ENCODE measurements around the gene FGF6.
"Not testable (repeated sequence)": the region's sequence is repeated elsewhere in the genome, so short reads cannot be mapped to it uniquely, and the experiment has no call there.

The FGF6 gene, protein sequence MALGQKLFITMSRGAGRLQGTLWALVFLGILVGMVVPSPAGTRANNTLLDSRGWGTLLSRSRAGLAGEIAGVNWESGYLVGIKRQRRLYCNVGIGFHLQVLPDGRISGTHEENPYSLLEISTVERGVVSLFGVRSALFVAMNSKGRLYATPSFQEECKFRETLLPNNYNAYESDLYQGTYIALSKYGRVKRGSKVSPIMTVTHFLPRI

GRCh38 chr12:4445156-4446101 lies at the start of gene FGF6:
Gene FGF6, minus strand, starts transcription at chr12:4445815. Its CDS starts 245 bp downstream, at chr12:4445570.
- no peak for DNase-seq

DNA sequence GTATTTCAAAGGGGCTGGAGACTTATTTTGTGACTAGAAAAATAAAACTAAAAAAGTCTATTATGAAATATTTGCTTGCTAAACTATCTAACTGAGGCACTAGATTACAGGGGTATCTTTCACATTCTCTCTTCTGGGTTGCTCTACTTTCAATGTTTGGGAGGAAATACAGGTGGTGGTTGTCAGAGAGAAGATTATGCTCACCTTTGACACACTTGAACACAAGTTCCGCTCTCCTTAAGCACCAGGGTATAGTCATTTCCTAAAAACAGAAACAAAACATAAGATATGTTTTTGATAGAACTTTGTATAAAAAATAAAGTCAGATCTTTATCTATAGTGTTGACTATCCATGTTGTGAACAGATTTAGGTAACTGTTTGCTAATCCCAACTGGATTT lies 45.4 kb upstream of the FGF6 start:
- DNase-seq, result no peak

- no peak for DNase-seq
These were observed 43.9 kb upstream of the FGF6 start for GRCh38 chr12:4489556-4489955.

DNA sequence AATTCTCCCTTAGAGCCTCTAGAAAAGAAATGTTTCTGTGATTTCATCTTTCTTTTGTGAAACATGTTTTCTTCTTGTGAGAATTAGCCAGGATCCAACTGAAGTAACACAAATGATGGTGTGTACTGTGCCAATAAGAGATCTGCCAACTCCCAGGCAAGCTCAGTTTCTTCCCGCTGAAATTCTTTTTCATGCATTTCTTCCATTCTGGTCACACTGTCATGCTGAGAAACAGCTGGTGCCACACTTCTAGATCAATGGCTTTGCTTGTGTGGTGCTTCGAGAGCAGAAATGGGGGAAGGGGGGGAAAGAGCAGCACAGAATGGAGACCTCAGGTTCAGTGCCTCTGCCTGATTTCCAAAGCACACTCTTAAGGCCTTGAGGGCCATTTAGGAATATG lies 41.4 kb upstream of the FGF6 start:
- DNase-seq, result no peak

DNA sequence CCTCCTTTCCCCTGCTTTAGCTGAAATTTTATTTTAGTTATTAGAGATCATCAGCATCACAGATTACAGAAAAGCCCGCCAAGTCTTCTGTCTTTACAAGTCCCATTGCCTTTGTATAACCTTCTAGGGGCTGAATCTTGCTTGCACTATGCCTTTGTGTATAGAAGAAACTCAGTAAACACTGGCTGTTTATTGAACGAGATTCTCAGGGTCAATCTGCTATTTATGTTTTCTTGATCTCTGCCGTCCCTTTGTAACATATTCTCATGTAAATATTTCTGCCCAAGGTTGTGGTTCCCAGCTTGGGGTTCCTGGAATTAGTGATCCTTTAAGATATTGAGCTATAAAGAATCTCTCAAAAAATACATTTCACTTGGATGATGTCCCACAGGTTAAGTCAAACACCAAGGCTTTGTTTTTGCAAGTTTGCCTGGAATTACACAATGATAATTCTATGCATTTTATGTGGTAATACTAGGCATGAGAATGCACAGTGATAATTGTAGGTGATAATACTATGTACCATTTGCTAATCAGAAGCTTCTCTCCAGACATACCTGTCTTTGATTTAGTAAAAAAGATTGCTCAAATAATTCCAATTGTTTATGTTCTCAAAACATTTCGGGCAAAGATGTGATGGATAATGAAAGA lies 40.6 kb upstream of the FGF6 start:
- no peak for DNase-seq

GRCh38 chr12:4483885-4484823 lies 38.5 kb upstream of the FGF6 start:
- no peak for DNase-seq

DNA sequence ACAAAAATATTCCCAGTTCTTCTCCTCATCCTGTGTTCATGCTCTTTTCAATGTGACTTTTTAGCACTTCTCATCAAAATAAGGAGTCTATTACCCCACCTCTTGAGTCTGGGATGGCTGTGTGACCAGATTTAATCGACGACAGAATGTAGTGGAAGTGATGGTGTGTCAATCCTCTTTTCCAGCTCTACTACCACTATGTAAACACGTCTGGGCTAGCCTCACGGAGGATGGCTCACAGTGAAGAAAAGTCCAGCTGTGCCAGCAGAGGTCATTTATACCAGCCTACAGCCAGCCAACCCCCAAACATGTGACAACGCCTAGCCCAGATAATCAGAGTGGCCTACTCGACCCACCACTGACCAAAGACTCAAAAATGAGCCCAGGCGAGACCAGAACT lies 37.3 kb upstream of the FGF6 start:
- DNase-seq, result no peak

DNA sequence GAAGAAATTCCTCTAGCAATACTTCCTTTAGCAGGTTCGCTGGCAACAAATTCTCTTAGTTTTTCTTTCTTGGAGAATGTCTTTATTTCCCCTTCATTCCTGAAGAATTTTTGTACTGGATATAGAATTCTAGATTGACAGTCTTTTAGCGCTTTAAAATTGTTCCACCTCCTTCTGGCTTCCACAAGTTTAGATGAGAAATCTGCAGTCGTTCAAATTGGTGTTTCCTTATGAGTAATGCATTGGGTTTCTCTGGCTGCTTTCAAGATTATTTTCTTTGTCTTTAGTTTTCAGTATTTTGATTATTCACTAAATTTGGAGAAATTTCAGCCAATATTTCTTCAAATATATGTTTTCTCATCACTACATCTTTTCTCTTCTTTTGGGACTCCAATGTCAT lies 33.3 kb upstream of the FGF6 start:
- no peak for DNase-seq

DNA sequence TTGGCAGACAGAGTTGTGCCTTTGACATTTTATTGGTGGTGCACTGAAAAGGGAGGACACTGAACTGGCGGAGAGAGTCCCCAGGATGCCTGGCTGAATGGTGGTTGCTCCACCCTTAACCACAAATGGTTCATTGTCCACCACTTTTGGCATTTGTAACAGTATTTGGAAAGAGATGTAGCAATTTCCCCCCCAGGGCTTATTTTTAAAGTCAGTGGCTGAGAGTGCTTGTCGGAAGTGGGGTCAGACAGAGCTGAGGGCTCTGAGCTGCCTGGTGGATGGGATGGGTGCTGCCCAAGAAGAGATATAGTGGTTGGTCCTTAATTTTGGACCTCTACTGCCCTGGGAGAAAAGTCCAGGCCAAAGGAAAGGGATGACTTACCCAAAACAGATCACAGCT lies 31.5 kb upstream of the FGF6 start:
- DNase-seq, result no peak

DNA sequence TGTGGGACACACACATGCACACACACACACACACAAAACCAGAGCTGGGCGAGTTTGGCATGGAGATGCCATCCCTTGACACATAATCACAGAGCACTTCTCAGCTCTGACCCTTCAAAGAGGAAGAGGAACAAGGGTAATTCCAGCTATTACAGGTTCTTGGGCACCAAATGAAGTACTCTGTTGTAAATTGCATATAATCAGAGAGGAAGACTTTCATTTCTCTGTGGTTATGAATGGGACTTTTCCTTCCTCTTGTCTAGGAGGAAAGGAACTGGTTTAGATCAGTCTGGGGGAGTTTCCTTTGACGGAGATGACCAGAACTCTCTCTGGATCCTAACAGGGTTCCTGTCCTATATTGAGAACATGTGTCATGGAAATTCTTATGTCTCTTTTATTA lies 26.4 kb upstream of the FGF6 start:
- DNase-seq, result no peak

- DNase-seq, result no peak
These were observed 25.6 kb upstream of the FGF6 start for GRCh38 chr12:4471256-4471655.

GRCh38 chr12:4468994-4469393 lies 23.4 kb upstream of the FGF6 start:
- DNase-seq, result no peak

DNA sequence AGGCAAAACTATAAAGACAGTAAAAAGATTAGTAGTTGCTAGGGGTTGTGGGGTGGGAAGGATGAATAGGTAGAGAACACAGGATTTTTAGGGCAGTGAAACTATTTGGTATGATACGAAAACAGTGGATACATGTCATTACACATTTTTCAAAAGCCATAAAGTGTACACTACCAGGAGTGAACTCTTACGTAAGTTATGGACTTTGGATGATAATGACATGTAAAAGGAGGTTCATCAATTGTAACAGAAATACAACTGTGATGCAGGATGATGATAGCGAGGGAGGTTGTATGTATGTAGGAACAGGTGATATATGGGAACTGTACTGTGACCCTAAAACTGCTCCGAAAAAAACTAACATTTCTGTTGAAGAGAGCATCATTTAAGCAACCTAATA lies 15.1 kb upstream of the FGF6 start:
- DNase-seq, result no peak

DNA sequence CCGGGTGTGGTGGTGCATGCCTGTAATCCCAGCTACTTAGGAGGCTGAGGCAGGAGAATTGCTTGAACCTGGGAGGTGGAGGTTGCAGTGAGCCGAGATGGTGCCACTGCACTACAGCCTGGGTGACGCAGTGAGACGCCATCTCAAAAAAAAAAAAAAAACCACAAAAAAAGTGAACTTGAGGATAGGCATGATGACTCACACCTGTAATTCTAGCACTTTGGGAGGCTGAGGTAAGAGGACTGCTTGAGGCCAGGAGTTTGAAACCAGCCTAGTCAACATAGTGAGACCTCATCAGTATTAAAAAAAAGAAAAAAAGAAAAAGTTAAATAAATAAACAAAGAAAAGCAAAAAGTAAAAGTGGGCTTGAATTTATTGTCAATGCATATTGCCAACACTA lies 10.2 kb upstream of the FGF6 start:
- not testable (repeated sequence) for DNase-seq

DNA sequence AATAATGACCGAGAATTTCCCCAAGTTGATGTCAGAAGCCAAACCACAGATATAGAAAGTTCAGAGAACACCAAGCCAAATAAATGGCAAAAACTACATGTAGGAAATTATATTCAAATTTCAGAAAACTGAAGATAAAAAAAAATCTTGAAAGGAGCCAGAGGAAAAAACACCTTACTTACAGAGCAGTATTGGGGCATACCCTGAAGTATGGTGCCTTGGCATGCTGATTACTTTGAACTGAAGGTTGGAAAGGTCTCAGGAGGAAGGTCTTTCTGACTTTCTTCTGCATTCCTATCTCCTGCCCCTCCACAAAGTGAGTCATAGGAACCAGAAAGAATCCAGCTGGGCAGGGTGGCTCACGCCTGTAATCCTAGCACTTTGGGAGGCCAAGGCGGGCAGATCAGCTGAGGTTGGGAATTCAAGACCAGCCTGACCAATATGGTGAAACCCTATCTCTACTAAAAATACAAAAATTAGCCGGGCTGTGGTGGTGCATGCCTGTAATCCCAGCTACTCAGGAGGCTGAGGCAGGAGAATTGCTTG lies 8.8 kb upstream of the FGF6 start:
- no peak for DNase-seq

DNA sequence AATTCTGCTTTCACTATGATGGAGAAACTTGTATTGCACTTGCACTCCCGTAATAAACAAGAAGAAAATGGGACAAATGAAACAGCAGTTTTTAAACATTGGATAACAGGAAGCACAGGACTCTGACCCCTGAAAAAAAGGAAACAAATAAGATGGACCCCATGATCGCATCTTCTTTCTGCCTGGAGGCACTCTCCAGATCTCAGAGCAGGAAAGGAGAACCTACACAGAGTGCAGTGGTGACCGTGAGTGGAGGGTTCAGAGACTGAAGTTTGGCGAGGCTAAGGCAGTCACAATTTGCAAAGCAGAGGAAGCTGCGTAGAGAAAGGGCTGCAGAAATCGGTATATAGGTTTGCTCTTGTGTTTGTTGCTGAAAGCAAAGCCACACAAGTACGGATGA lies 6.1 kb upstream of the FGF6 start:
- DNase-seq, result no peak

DNA sequence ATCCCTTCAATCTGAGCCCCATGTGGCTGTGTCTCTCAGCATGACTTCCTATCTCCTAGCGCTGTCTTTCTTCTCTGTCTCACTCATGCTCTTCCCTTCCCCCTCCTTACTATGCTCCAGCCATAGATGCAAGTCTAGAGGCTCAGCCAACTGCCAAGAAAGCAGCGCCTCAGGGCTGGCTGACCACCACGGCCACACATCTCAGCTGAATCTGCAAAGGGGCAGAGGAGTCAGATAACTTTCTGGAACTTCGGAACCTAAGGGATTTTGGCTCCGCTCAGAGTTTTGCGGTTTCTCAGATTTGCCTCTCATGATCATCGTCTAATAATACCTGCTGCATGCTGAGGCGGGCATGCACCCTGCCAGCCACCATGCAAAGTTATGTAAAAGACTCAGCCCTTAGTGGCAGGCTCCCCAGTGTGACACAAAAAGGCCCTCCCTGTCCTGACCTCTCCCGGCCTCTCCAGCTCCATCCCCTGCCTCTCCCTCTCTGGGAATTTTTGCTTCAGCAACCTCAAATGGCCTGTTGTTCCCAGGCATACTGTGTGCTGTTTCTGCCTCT lies 5.0 kb upstream of the FGF6 start:
- no peak for DNase-seq

GRCh38 chr12:4449851-4450221 lies 4.2 kb upstream of the FGF6 start:
- DNase-seq, result no peak

GRCh38 chr12:4448943-4449850 lies 3.6 kb upstream of the FGF6 start:
- DNase-seq, result no peak

- no peak for DNase-seq
These were observed 2.8 kb upstream of the FGF6 start for GRCh38 chr12:4448371-4448940.

DNA sequence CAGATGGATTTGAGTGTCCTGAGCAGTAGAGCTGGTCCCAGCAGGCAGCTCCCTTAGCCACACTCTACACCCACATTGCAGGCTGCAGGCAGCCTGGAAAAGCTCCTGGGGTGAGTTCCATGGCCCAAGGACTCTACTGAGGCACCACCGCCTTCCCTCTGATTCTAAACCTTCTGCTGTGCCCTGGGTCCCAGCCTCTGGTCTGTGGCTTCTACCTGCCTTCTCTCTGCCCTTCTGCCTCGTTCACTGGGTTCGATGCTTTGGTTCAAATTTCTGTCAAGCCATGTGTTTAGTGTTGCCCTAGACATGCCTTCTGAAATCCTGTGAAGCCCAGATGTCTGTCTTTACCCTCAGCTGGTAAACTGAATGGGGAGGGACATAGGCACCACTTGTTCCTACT lies 1.5 kb upstream of the FGF6 start:
- DNase-seq, result no peak

Data from NCI-H510A treated with DMSO at 0.1 percent for 48 hours (cell line).